Mucosa of rectum (tissue), 2 donors: ENCODE data around the gene PAQR4.

ENCODE experiments used
- H3K27ac ChIP-seq, 2 donors: one replicate each; pipeline ENCODE4 v1.7.0; 2013; ENCODE audit warnings: inconsistent platforms in 2 of 2, low read depth in 2 of 2, low read length in 2 of 2
- H3K27me3 ChIP-seq, 2 donors: one replicate each; pipeline ENCODE4 v1.7.0; 2013; ENCODE audit warnings: low read length in 2 of 2; ENCODE audit not compliant: control insufficient read depth in 2 of 2, insufficient read depth in 2 of 2
- H3K36me3 ChIP-seq, 2 donors: one replicate each; pipeline ENCODE4 v1.7.0; 2013; ENCODE audit warnings: low read length in 2 of 2; ENCODE audit not compliant: control insufficient read depth in 2 of 2, insufficient read depth in 2 of 2
- H3K4me1 ChIP-seq, 2 donors: one replicate each; pipeline ENCODE4 v1.7.0; 2013; ENCODE audit warnings: low read length in 2 of 2, mild to moderate bottlenecking in 1 of 2; ENCODE audit not compliant: control insufficient read depth in 2 of 2, insufficient read depth in 2 of 2
- H3K4me3 ChIP-seq, 2 donors: one replicate each; pipeline ENCODE4 v1.7.0; 2013; ENCODE audit warnings: low read length in 2 of 2
- H3K9ac ChIP-seq, 2 donors: one replicate each; pipeline ENCODE4 v1.7.0; 2013; ENCODE audit warnings: low read length in 2 of 2, low read depth in 1 of 2, mild to moderate bottlenecking in 1 of 2
- H3K9me3 ChIP-seq, 2 donors: one replicate each; pipeline ENCODE4 v1.7.0; 2013; ENCODE audit warnings: low read length in 2 of 2; ENCODE audit not compliant: control insufficient read depth in 2 of 2
- donor health status: healthy.
- donor health status: Normal muscosa, but diverticular disease.

PAQR4 gene

GRCh38 chr16:3004319-3004718, 35.2 kb downstream of the PAQR4 start:
- peaks cover 27 to 34% of the 10 kb centered on the region in 2 donors for H3K4me1 ChIP-seq
- H3K27me3 ChIP-seq = peaks cover 0 to 6% of the 10 kb centered on the region in 2 donors
- no peaks in the 10 kb centered on the region for H3K9me3 ChIP-seq
- peak overlapping the region in 1 of 2 donors; percentile 58 for H3K27ac ChIP-seq
- H3K36me3 ChIP-seq = no peaks in the 10 kb centered on the region
- H3K9ac ChIP-seq = no peak overlapping the region
- peak overlapping the region in 1 of 2 donors; percentile 48 for H3K4me3 ChIP-seq

- peak overlapping the region; percentile 65 to 74 for H3K9ac ChIP-seq
- peaks cover 27 to 34% of the 10 kb centered on the region in 2 donors for H3K4me1 ChIP-seq
- H3K4me3 ChIP-seq = peak overlapping the region; percentile 58 to 74
- no peaks in the 10 kb centered on the region for H3K36me3 ChIP-seq
- peak overlapping the region; percentile 81 to 90 for H3K27ac ChIP-seq
- H3K27me3 ChIP-seq = peaks cover 0 to 6% of the 10 kb centered on the region in 2 donors
- no peaks in the 10 kb centered on the region for H3K9me3 ChIP-seq
These were observed 35.7 kb downstream of the PAQR4 start for GRCh38 chr16:3004781-3005284.

- Histone ChIP-seq H3K36me3 (no peaks in the 10 kb centered on the region), H3K9me3 (no peaks in the 10 kb centered on the region), H3K27ac (peak overlapping the region; percentile 90 to 91), H3K27me3 (peaks cover 0 to 13% of the 10 kb centered on the region in 2 donors), H3K4me3 (peak overlapping the region; percentile 37 to 60), H3K9ac (peak overlapping the region; percentile 60), H3K4me1 (peaks cover 32 to 37% of the 10 kb centered on the region in 2 donors)
These were observed 38.2 kb downstream of the PAQR4 start for GRCh38 chr16:3007059-3007956.

GRCh38 chr16:3007957-3008689, 39.0 kb downstream of the PAQR4 start:
- Histone ChIP-seq H3K9ac (peak overlapping the region; percentile 10 to 60), H3K4me3 (peak overlapping the region; percentile 1 to 60), H3K9me3 (no peaks in the 10 kb centered on the region), H3K36me3 (no peaks in the 10 kb centered on the region), H3K27me3 (peaks cover 0 to 13% of the 10 kb centered on the region in 2 donors), H3K4me1 (peaks cover 33 to 42% of the 10 kb centered on the region in 2 donors), H3K27ac (peak overlapping the region; percentile 90 to 91)

GRCh38 chr16:3008690-3009037, 39.5 kb downstream of the PAQR4 start:
- Histone ChIP-seq H3K4me1 (peaks cover 33 to 43% of the 10 kb centered on the region in 2 donors), H3K36me3 (no peaks in the 10 kb centered on the region), H3K27ac (peak overlapping the region in 1 of 2 donors; percentile 91), H3K9me3 (no peaks in the 10 kb centered on the region), H3K4me3 (no peak overlapping the region), H3K9ac (peak overlapping the region in 1 of 2 donors; percentile 60), H3K27me3 (peaks cover 0 to 13% of the 10 kb centered on the region in 2 donors)

- Histone ChIP-seq H3K4me3 (no peak overlapping the region), H3K9ac (no peak overlapping the region), H3K36me3 (no peaks in the 10 kb centered on the region), H3K9me3 (no peaks in the 10 kb centered on the region), H3K27ac (peak overlapping the region in 1 of 2 donors; percentile 15), H3K27me3 (peaks cover 0 to 13% of the 10 kb centered on the region in 2 donors), H3K4me1 (peaks cover 32 to 42% of the 10 kb centered on the region in 2 donors)
These were observed 40.6 kb downstream of the PAQR4 start for GRCh38 chr16:3009568-3010390.

GRCh38 chr16:3010510-3010909, 41.4 kb downstream of the PAQR4 start:
- H3K27ac ChIP-seq = no peak overlapping the region

GRCh38 chr16:3012246-3012645, 43.1 kb downstream of the PAQR4 start:
- Histone ChIP-seq H3K9ac (no peak overlapping the region), H3K27ac (no peak overlapping the region), H3K4me1 (peaks cover 20 to 25% of the 10 kb centered on the region in 2 donors), H3K4me3 (peak overlapping the region; percentile 13 to 35), H3K9me3 (no peaks in the 10 kb centered on the region), H3K27me3 (peaks cover 0 to 11% of the 10 kb centered on the region in 2 donors), H3K36me3 (no peaks in the 10 kb centered on the region)

More at GRCh38 chr16:3010510-3010909, 41.4 kb downstream of the PAQR4 start:
- no peaks in the 10 kb centered on the region for H3K36me3 ChIP-seq
- H3K27me3 ChIP-seq = peaks cover 0 to 13% of the 10 kb centered on the region in 2 donors
- H3K4me3 ChIP-seq = no peak overlapping the region
- H3K9ac ChIP-seq = no peak overlapping the region
- peaks cover 30 to 40% of the 10 kb centered on the region in 2 donors for H3K4me1 ChIP-seq
- H3K9me3 ChIP-seq = no peaks in the 10 kb centered on the region

- no peaks in the 10 kb centered on the region for H3K36me3 ChIP-seq
- H3K4me3 ChIP-seq = peak within 1 kb of the TSS; percentile 13 to 35
- H3K27ac ChIP-seq = no peak within 1 kb of the TSS
- peaks cover 16 to 19% of the 10 kb centered on the region in 2 donors for H3K4me1 ChIP-seq
- peaks cover 0 to 11% of the 10 kb centered on the region in 2 donors for H3K27me3 ChIP-seq
- no peaks in the 10 kb centered on the region for H3K9me3 ChIP-seq
- peak within 1 kb of the TSS in 1 of 2 donors; percentile 6 for H3K9ac ChIP-seq
These were observed 43.8 kb downstream of the PAQR4 start, which contains the start of gene CLDN9 for GRCh38 chr16:3012828-3013420. TSS of gene CLDN9 (plus strand) at chr16:3012923. CDS start at chr16:3013363, 440 bp downstream.
